ENCODE results near the gene NR3C1.

The NR3C1 gene

DNA sequence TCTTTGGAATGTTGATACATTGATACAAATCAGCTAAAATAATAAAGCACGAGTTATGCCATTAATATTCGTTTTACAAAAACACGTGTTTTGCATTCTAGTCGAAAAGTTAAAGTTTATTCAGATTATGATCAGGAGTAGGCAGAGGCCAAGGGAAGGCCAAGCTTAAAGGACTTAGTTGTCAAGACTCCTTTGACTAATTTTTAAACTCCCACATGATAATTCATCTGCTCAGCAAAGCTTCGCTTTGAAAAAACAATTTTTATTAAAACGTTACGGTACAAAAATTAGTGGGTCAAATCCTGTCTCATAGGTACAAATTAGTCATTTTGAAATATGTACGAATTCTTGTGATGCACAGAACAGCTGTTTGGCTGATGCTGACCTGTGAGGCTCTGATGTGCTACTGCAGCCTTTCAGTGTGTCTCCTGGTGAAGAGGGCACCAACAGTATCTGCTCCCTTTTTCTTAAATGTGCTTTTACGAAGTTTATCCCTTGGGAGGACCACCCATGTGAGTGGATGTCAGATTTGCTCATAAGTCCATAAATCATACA lies 23.0 kb upstream of the NR3C1 start:
- no peak for DNase-seq

DNA sequence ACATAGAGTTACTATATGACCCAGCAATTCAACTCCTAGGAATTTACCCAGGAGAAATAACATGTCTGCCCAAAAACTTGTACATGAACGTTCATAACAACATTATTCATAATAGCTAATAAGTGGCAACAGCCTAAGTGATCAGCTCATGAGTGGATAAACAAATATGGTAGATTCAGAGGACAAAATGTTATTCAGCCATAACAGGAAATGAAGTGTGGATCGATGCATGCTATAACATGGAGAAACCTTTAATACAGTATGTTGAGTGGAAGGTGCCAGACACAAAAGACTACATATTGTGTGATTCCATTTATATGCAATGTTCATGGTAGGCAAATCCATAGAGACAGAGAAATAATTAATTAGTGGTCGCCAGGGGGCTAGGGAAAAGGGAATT lies 22.3 kb upstream of the NR3C1 start:
- no peak for DNase-seq

DNA sequence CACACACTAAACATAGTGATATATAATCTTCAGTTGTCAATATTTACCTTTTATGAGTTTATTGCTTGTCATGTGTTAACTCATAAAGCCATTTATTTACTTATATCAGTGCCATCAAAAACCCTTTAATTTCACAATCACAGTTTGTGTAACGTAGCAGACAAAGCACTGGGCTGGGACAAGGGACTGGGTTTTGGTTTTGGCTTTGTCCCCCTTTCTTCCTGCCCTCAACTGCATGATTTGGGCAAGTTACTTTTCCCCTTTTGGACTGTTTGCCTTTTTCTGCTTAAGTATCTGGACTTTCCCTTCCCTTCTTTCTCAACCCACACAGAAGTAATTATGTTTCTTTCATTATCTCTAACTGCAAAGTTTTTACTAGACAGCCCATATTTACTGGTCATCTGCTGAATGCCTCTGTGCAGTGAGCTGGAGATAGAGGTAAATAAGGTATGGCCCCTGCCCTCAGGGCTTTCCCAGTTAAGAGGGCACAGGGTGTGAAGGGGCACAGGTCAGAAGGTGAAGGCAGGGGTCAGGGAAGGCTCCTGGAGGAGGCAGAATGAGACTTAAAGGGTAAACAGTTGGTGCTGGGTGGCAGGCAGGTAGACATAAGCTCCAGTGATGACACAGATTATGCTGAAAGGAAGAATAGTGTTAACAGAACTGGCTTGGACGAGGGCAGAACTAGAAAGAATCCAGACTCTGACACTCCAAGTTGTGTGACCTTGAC lies 14.8 kb upstream of the NR3C1 start:
- DNase-seq, result no peak

DNA sequence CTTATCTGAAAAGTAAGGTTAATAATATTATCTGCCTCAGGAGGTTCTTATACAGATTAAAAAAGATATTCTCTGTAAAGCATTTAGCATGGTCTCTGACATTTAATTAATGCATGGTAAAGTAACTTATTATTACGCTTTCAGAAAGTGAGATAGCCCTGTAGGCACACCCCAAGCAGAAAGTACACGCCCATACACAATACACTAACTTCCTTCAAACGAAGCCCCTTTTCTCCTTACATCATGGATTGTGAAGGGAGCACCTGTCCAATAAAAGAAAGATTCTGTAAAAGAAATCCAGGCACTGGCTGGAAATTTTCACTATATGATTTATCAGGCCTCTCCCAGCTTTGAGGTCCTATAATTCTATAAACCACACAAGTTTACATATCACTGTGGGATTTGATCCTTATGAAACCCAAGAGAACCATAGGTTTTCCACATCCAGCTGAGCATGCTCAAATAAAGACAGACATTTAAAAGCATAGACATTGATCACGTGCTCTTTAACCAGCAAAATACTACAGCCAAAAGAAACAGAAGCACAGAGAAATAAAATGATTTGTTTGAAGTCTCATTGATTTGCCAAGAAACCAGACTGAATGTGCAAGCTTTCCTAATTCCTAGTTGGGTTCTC lies 14.1 kb upstream of the NR3C1 start:
- DNase-seq, result no peak

- no peak for DNase-seq
Measured at GRCh38 chr5:143416411-143416810, 12.9 kb upstream of the NR3C1 start.

GRCh38 chr5:143413958-143414669 lies 10.6 kb upstream of the NR3C1 start:
- DNase-seq, result peak in 1 of 56 donors; percentile 3

- no peak for DNase-seq
Measured at GRCh38 chr5:143412661-143413342, 9.3 kb upstream of the NR3C1 start.

DNA sequence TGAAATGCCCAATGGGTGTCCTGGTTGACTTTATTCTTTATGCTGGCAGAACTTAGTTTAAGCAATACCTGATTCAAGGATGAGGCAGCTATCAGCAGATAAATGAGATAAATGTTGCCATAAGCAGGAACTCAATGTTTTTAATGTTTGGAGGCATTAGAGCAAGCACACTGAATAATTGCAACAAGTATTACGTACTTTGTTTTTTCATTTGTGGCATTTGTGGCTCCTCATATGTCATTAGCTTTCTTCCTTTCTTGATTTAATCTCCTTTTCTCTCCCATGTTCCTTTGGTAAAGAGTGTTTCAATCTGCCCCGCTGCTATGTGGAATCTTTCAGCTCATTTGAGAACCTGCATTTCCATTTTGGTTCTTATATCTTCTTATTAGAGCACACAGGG lies 6.4 kb upstream of the NR3C1 start:
- no peak for DNase-seq

DNA sequence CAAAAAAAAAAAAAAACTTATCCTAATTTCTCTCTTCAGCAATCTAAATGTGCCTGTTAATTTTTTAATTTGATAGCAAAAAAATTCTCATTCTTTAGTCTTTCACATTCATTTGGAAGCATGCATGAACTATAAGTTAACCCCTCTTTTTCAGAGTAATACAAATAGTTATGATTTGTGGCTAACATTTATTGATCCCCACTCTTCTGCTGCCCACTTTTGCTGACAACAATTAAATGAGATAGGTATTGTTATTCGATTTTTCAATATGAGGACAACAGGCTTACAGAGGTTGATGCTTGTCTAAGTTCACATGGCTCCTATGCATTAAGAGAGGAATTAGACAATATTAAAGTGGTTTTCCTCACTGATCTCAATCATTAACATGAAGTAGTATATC lies 2.9 kb upstream of the NR3C1 start:
- no peak for DNase-seq

GRCh38 chr5:143405849-143406098 lies 2.3 kb upstream of the NR3C1 start:
- DNase-seq, result no peak

DNA sequence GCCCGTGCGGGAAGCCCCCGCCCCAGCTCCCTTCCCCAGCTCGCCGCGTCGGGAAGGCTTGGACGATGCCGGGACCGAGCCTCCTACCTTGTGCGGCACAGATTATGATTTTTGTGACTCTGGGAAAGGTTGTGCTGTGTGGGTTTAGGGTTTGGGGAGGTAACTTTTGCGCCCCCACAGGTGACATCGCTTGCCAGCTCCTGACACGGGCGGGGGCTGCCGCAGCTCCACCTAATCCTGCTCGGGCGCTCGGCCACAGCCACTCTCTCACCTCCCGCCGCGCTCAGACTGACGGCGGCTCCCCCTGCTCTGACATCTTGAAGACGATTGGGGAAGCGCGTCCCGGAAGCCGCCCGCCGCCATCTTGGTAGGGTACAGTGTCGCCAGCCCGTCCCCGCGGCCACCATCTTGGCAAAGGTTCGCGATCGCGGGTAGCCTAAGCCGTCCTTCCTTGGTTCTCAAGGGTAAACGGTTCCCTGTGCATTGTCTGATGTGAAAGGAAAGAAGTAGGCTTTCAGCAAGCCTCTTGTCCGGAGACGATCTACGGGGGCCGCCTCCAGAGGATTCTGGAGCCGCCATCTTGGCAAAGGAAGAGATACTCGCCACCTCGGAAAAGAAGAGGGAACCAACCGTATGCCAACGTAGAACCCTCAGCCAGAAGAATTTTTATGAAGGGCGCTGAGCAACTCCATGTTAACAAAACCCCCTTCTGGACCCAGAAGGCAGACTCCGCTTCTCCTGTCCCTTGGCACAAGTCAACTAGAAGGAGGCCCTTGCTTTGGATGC lies 1.8 kb upstream of the NR3C1 start:
- peak; percentile 26 to 93 (median 77) for DNase-seq

- DNase-seq, result peak in 54 of 56 donors; percentile 35 to 91 (median 72)
Measured at GRCh38 chr5:143404416-143405062, 1.1 kb upstream of the NR3C1 start.

- DNase-seq, result peak in 1 of 56 donors; percentile 61
Measured at GRCh38 chr5:143403334-143403592, 223 bp downstream of the NR3C1 start.

DNA sequence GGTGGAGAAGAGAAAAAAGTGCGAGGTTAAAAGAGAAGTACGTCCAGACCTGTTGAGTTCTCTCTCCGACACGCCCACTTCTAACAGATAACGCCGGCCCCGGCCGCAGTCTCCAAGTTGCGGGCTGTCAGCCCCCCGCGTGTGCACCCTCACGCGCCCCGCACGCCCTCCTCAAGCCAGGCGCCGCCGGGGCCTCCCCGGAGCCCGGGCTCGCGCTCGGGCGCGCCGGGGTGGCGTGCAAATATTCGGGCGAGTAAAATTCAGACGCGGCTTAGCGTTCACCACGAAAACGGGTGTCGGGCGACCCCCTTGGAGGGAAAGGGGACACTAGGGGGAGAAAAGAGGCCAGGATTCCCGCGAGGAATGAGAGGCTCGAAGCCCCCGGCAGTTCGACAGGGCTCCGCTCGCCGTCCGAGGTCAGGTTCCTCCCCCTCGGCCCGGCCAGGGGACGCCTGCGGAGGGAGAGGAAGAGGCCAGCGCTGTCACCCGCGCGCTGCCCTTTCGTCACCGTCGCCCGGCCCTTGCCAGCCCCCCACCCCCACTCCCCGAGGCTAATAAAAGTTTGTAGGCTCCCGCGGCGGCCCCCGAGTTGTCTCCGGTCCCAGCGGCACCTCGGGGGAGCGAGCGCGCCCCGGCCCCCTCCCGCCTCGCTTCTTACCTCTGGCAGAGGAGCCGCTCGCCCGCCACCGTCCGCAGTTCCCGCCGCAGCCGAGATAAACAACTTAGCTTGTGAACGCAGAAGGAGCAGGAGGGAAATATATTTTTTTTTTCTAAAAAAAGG lies 743 bp downstream of the NR3C1 start:
- peak in 44 of 56 donors; percentile 14 to 84 (median 56) for DNase-seq

- peak in 8 of 56 donors; percentile 19 to 56 (median 30) for DNase-seq
Measured at GRCh38 chr5:143402017-143402552, 1.4 kb downstream of the NR3C1 start.

GRCh38 chr5:143401227-143402016 lies 2.1 kb downstream of the NR3C1 start:
- DNase-seq, result no peak

- DNase-seq, result peak in 20 of 56 donors; percentile 1 to 60 (median 17)
Measured at GRCh38 chr5:143400541-143401226, 2.8 kb downstream of the NR3C1 start.

Measured in amygdala (tissue), 56 donors.